Endodermal cell (in vitro differentiated cells): ENCODE data around the gene FBXW7. TPM values are rescaled to one million over a fixed set of nuclear protein-coding genes. Genes with fewer than 3 reads are reported as not detected.

Experiments
- DNase-seq: peaks from one replicate; pipeline ENCODE4 v3.0.0-alpha.2; 2017
- H3K27ac ChIP-seq: 2 replicates; pipeline ENCODE4 v1.5.1; 2013; ENCODE audit warnings: mild to moderate bottlenecking, low read depth, low read length, moderate library complexity
- H3K27me3 ChIP-seq: 2 replicates; pipeline ENCODE4 v1.6.1; 2013; ENCODE audit warnings: mild to moderate bottlenecking, low read length, moderate library complexity; ENCODE audit not compliant: insufficient read depth, control insufficient read depth, poor library complexity, severe bottlenecking
- H3K36me3 ChIP-seq: 2 replicates; pipeline ENCODE4 v1.7.0; 2013; ENCODE audit warnings: mild to moderate bottlenecking, low read length, moderate library complexity; ENCODE audit not compliant: control insufficient read depth, insufficient read depth
- H3K4me1 ChIP-seq: one replicate; pipeline ENCODE4 v1.7.0; 2013; ENCODE audit warnings: low read length; ENCODE audit not compliant: control insufficient read depth, insufficient read depth
- H3K4me3 ChIP-seq: 2 replicates; pipeline ENCODE4 v1.5.1; 2013; ENCODE audit warnings: mild to moderate bottlenecking, low read length, moderate library complexity
- H3K9ac ChIP-seq: 2 replicates; pipeline ENCODE4 v1.6.1; 2013; ENCODE audit warnings: mild to moderate bottlenecking, low read length, moderate library complexity; ENCODE audit not compliant: poor library complexity, severe bottlenecking; ENCODE audit errors: extremely low read depth
- H3K9me3 ChIP-seq: 2 replicates; pipeline ENCODE4 v1.6.1; 2013; ENCODE audit warnings: mild to moderate bottlenecking, low read length, moderate library complexity; ENCODE audit not compliant: control insufficient read depth
- H3K27ac Mint-ChIP-seq: 2 replicates; pipeline ENCODE4 v1.8.0; 2020; ENCODE audit warnings: mixed read lengths
- H3K27me3 Mint-ChIP-seq: 2 replicates; pipeline ENCODE4 v1.8.0; 2021; ENCODE audit warnings: mild to moderate bottlenecking, mixed read lengths; ENCODE audit not compliant: insufficient read depth
- H3K36me3 Mint-ChIP-seq: 2 replicates; pipeline ENCODE4 v1.8.0; 2020; ENCODE audit warnings: low read depth, mixed read lengths
- H3K4me1 Mint-ChIP-seq: 2 replicates; pipeline ENCODE4 v1.8.0; 2020; ENCODE audit warnings: mixed read lengths
- H3K4me3 Mint-ChIP-seq: 2 replicates; pipeline ENCODE4 v1.8.0; 2020; ENCODE audit warnings: mild to moderate bottlenecking, moderate library complexity, mixed read lengths
- H3K9me3 Mint-ChIP-seq: 2 replicates; pipeline ENCODE4 v1.8.0; 2020; ENCODE audit warnings: mild to moderate bottlenecking, mixed read lengths
- CTCF ChIP-seq: fragments of 200-600 bp; sonication (generic); conservative IDR thresholded peaks from 2 replicates; pipeline ENCODE4 v1.5.0; 2021; ENCODE audit warnings: antibody characterized with exemption, mild to moderate bottlenecking
- WGBS, 2 experiments: methylation state at CpG; one replicate each; pipeline versions ENCODE4 v1.1.5 to v1.1.7; 2013; ENCODE audit warnings: missing lambda C conversion rate in 2 of 2, mixed read lengths in 1 of 2; ENCODE audit not compliant: insufficient coverage in 1 of 2, insufficient read length in 1 of 2; 5-methylcytosine and 5-hydroxymethylcytosine counted together
- total RNA-seq, 2 donors: library from RNA; stranded (reverse); fragmentation: NEBNext Ultra II Directional in 1 of 2; extraction: Animal tissue kit (Norgen Biotek cat#: 25700) in 1 of 2; gene quantifications; 2 replicates in 1 of 2; 3 replicates in 1 of 2; pipeline ENCODE4 v1.2.1, GENCODE V29; 2021

Gene FBXW7
- total RNA-seq, 2 donors from 2014 or later = 34.3 to 34.4 TPM

DNA sequence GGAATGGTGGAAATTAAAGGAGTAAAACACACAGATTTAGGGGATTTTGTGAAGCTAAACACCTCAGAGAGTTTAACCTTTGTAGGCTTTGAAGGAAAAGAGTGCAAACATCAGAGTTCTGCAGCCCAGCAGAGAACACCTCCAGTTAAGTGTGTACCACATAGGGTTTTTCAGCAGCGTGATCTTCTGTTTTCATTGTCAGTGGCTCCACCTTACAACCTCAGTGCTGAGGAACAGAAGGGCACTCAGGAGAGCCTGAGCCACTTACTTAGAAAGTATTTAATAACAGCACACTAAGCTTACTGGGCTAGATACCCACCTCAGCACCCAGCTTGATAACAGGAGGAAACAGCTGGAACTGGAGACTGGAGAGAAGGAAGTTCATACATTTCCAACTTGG is 2.0 kb upstream of the FBXW7 start:
- Mint-ChIP-seq H3K9me3 (peaks cover 3% of the 10 kb centered on the region), H3K27ac (no peak overlapping the region), H3K4me3 (peak overlapping the region; percentile 88), H3K4me1 (peaks cover 27% of the 10 kb centered on the region), H3K36me3 (peaks cover 13% of the 10 kb centered on the region), H3K27me3 (no peaks in the 10 kb centered on the region)
- TF ChIP-seq CTCF = no peak
- Histone ChIP-seq H3K27me3 (no peaks in the 10 kb centered on the region), H3K9ac (no peak overlapping the region), H3K9me3 (peaks cover 13% of the 10 kb centered on the region), H3K4me1 (peaks cover 9% of the 10 kb centered on the region), H3K36me3 (peaks cover 10% of the 10 kb centered on the region), H3K27ac (no peak overlapping the region), H3K4me3 (peak overlapping the region; percentile 95)
- no peak for DNase-seq
- WGBS, 2 experiments = 83 to 91% methylated on average over 1 of the region's 1 CpG

DNA sequence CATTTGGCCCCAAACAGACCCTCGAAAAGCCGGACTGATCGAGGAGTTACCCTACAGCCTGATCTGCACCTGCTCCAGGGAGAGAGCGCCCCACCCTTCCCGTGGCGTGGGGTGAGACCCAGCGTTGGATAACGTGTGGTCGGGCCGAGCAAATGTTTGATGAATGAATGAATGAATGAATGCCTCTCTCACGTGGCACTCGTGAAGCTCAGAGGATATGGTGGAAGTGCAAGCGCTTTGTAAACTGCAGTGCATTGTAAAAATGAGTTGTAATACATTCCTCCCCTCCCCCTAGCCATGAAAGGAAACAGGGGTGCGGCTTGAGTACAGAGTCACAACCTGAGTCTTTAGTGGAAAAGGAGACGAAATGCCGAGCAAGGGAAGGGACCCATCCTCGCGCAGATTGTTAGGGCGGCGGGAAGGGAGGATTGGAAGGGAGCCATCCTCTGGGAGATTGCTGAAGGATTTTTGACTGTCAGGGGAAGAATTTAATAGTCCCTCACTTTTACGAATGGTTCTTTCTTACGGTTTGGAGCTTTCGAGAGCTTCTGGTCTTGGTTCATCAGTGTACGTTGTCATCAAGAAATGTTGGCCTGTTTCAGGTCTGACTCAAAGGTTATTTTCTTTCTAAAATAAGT is 772 bp upstream of the FBXW7 start:
- peaks cover 3% of the 10 kb centered on the region for H3K9me3 Mint-ChIP-seq
- peaks cover 27% of the 10 kb centered on the region for H3K4me1 Mint-ChIP-seq
- DNase-seq = no peak
- Histone ChIP-seq H3K27me3 (no peaks in the 10 kb centered on the region), H3K36me3 (peaks cover 10% of the 10 kb centered on the region), H3K9me3 (peaks cover 13% of the 10 kb centered on the region), H3K4me1 (peaks cover 9% of the 10 kb centered on the region), H3K9ac (peak overlapping the region; percentile 71), H3K4me3 (peak overlapping the region; percentile 95), H3K27ac (peak overlapping the region; percentile 85)
- peaks cover 13% of the 10 kb centered on the region for H3K36me3 Mint-ChIP-seq
- H3K27me3 Mint-ChIP-seq = no peaks in the 10 kb centered on the region
- H3K27ac Mint-ChIP-seq = peak overlapping the region; percentile 93
- 5 to 6% methylated on average over 11 to 24 of the region's 24 CpGs for WGBS, 2 experiments
- no peak for TF ChIP-seq CTCF
- peak overlapping the region; percentile 88 for H3K4me3 Mint-ChIP-seq

DNA sequence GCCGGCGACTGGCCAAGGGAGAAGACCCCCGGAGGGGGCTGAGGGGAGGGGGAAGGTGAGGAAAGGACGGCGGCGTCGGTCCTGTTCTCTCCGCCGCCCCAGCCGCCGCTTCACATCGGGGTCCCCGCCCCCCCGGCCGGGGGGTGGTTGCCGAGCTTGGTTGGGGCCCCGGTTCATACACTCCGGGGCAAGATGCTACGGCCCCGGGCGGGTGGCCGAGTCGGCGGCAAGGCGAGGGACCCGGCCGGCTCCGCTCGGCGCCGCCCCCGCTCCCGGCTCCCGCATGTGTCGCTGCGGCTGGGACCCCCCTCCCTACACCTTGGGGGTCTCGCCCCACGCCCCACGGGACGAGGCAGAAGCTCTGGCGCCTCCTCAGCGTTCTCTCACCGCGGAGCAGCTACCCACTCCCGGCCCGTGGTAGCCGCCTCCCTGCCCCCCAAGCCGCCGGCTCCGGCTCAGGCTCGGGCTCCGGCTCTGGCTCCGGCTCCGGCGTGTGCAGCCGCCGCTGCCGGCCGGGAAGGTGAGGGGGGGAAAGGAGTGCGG is 461 bp downstream of the FBXW7 start:
- Histone ChIP-seq H3K9ac (peak overlapping the region; percentile 59), H3K4me1 (peaks cover 9% of the 10 kb centered on the region), H3K9me3 (peaks cover 13% of the 10 kb centered on the region), H3K27ac (peak overlapping the region; percentile 75), H3K36me3 (peaks cover 10% of the 10 kb centered on the region), H3K27me3 (no peaks in the 10 kb centered on the region), H3K4me3 (peak overlapping the region; percentile 95)
- no peak for DNase-seq
- H3K36me3 Mint-ChIP-seq = peaks cover 16% of the 10 kb centered on the region
- TF ChIP-seq CTCF = no peak
- H3K4me1 Mint-ChIP-seq = peaks cover 29% of the 10 kb centered on the region
- no peaks in the 10 kb centered on the region for H3K27me3 Mint-ChIP-seq
- H3K27ac Mint-ChIP-seq = peak overlapping the region; percentile 93
- peaks cover 3% of the 10 kb centered on the region for H3K9me3 Mint-ChIP-seq
- WGBS, 2 experiments = 0% methylated on average over 15 to 60 of the region's 60 CpGs
- H3K4me3 Mint-ChIP-seq = peak overlapping the region; percentile 88
